ENCODE results near the gene NNAT. TPM values are rescaled to one million over a fixed set of nuclear protein-coding genes. Genes with fewer than 3 reads are reported as not detected.

The NNAT gene
- total RNA-seq, 1 experiment from 2014 or later: 43.1 TPM

DNA sequence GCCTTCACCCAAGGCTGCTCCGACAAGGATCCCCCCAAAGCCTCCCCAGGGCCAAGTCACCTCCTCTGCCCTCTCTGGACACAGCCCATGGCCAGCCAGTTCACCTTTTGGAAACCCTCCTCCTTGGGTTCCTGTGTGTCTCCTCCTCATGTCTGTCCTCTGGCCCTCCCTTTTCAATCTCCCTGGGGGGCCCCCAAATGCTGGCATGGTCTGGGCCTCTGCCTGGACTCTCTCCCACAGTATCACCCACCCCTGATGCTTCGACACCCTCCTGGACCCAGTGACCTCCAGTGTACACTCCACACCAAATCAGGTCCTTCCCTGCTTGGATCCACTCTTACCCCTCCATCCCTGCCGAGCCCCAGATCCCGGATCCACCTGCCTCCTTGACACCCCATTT, 46.7 kb upstream of the NNAT start:
- Histone ChIP-seq H4K8ac (replicated peaks; ENCODE audit: insufficient read length, low read depth, low read length) (no peak overlapping the region), H3K79me2 (ENCODE audit: insufficient read depth, low read length) (no peaks in the 10 kb centered on the region), H2AK5ac (ENCODE audit: insufficient read length, low read length) (no peak overlapping the region), H3K27me3 (ENCODE audit: insufficient read depth, low read length) (no peaks in the 10 kb centered on the region), H3K9me3 (ENCODE audit: control insufficient read depth, low read depth, low read length) (no peaks in the 10 kb centered on the region), H2BK15ac (ENCODE audit: low read depth, low read length) (no peak overlapping the region), H3K56ac (ENCODE audit: insufficient read length, low read depth, low read length) (no peak overlapping the region), H3K4me1 (ENCODE audit: insufficient read depth, low read length) (no peaks in the 10 kb centered on the region), H3K79me1 (ENCODE audit: insufficient read depth, low read depth, low read length, poor library complexity, severe bottlenecking) (no peaks in the 10 kb centered on the region), H3T11ph (ENCODE audit: low read length) (no peak overlapping the region), H3K9ac (ENCODE audit: extremely low read depth, insufficient read length, low read length) (no peak overlapping the region), H3K23ac (ENCODE audit: insufficient read length, low read depth, low read length) (no peak overlapping the region), H2BK12ac (ENCODE audit: insufficient read length, low read depth, low read length) (no peak overlapping the region), H3K27ac (ENCODE audit: insufficient read length, low read depth, low read length) (no peak overlapping the region), H4K20me1 (ENCODE audit: control insufficient read depth, insufficient read depth, insufficient read length) (no peaks in the 10 kb centered on the region), H3K4ac (ENCODE audit: low read depth, low read length) (no peak overlapping the region), H2BK5ac (ENCODE audit: insufficient read length, low read length) (no peak overlapping the region), H3K23me2 (ENCODE audit: insufficient read length, low read depth, low read length, poor library complexity, severe bottlenecking) (no peaks in the 10 kb centered on the region), H4K5ac (ENCODE audit: insufficient read length, low read depth, low read length) (no peak overlapping the region), H3K18ac (ENCODE audit: insufficient read length, low read depth, low read length) (no peak overlapping the region), H2BK20ac (ENCODE audit: low read depth, low read length, poor library complexity, severe bottlenecking) (no peak overlapping the region), H2BK120ac (ENCODE audit: low read depth, low read length, poor library complexity, severe bottlenecking) (no peak overlapping the region), H3K4me2 (ENCODE audit: insufficient read depth, insufficient read length, low read length) (no peak overlapping the region), H3K14ac (ENCODE audit: insufficient read depth, low read length) (no peak overlapping the region; the same call in 1 of the 2 replicates), H2AFZ (ENCODE audit: low read length) (no peak overlapping the region), H4K91ac (ENCODE audit: insufficient read length, low read depth, low read length) (no peak overlapping the region)
- TF ChIP-seq, protein P1, sequence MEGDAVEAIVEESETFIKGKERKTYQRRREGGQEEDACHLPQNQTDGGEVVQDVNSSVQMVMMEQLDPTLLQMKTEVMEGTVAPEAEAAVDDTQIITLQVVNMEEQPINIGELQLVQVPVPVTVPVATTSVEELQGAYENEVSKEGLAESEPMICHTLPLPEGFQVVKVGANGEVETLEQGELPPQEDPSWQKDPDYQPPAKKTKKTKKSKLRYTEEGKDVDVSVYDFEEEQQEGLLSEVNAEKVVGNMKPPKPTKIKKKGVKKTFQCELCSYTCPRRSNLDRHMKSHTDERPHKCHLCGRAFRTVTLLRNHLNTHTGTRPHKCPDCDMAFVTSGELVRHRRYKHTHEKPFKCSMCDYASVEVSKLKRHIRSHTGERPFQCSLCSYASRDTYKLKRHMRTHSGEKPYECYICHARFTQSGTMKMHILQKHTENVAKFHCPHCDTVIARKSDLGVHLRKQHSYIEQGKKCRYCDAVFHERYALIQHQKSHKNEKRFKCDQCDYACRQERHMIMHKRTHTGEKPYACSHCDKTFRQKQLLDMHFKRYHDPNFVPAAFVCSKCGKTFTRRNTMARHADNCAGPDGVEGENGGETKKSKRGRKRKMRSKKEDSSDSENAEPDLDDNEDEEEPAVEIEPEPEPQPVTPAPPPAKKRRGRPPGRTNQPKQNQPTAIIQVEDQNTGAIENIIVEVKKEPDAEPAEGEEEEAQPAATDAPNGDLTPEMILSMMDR (conservative IDR thresholded peaks at IDR 0.05): no peak
- Mint-ChIP-seq H3K27ac (no peak overlapping the region), H3K36me3 (ENCODE audit: insufficient read depth in 1 of 3, low read depth in 3 of 3) (peaks cover 0 to 2% (median 0%) of the 10 kb centered on the region in 3 experiments; a peak in 1 of 7 replicates), H3K27me3 (ENCODE audit: low read depth) (peaks cover 10% of the 10 kb centered on the region), H3K9me3 (peaks cover 0 to 3% of the 10 kb centered on the region in 2 experiments; a peak in 4 of 5 replicates), H3K4me3 (no peak overlapping the region), H3K4me1 (peaks cover 2 to 7% of the 10 kb centered on the region in 2 experiments; a peak in 1 of 4 replicates)
- WGBS (ENCODE audit: extremely low coverage, insufficient read length, low lambda C conversion rate): no CpG with 5 or more reads among the region's 4 CpGs
- DNase-seq: no peak
